GM12878 (cell line): Measurements from ENCODE around the gene AP1AR. TPM values are rescaled to one million over a fixed set of nuclear protein-coding genes. Genes with fewer than 3 reads are reported as not detected.
A peak's percentile ranks its signal among the peaks of the same experiment; 100 is the strongest.

Experiments used
- ATAC-seq: fragments of 200-7000 bp; cut with Tn5 transposase; 3 replicates; pipeline ENCODE4 v1.9.1; 2020; ENCODE audit warnings: mild to moderate bottlenecking, moderate library complexity
- BruUV-seq: library from RNA; stranded (reverse); fragments of 400-500 nt; replicated peaks from 2 replicates; lab custom pipeline; 2021; lab: Mats Ljungman, UMichigan
- CTCF ChIA-PET: fragments of 300-600 bp; sonication (Branson Sonifier 250); formaldehyde crosslinking; extraction: SDS; loops from one replicate; lab custom pipeline; 2021; ENCODE audit warnings: inconsistent platforms; lab: Yijun Ruan, JAX
- POLR2A ChIA-PET: fragments of 350-600 bp; formaldehyde crosslinking; extraction: SDS; loops from one replicate; lab custom pipeline; 2021; ENCODE audit warnings: inconsistent platforms; lab: Charles Lee
- RAD21 ChIA-PET: fragments of 300-600 bp; sonication (Branson Sonifier 250); formaldehyde crosslinking; loops from one replicate; lab custom pipeline; 2023; ENCODE audit warnings: antibody characterized with exemption; ENCODE audit not compliant: unreplicated experiment; lab: Charles Lee
- SMC1A ChIA-PET: fragments of 300-600 bp; sonication (Branson Sonifier 250); formaldehyde crosslinking; loops from one replicate; lab custom pipeline; 2023; ENCODE audit not compliant: unreplicated experiment, uncharacterized antibody; lab: Charles Lee
- DNase-seq: peaks from one replicate; pipeline ENCODE4 v3.0.0-alpha.2; 2011; ENCODE audit warnings: low read depth, low spot score
- FAIRE-seq: peaks from 3 replicates; lab custom pipeline; 2011; peaks lifted over from hg19 to GRCh38; lab: Jason Lieb, UNC
- H2AFZ ChIP-seq: 2 replicates; pipeline ENCODE4 v1.6.0; 2011; ENCODE audit warnings: low read depth, low read length, control low read depth; ENCODE audit not compliant: control insufficient read depth
- H3K27ac ChIP-seq: 2 replicates; pipeline ENCODE4 v1.5.1; 2011; ENCODE audit warnings: control low read depth; ENCODE audit not compliant: control insufficient read depth, insufficient read depth
- H3K27me3 ChIP-seq, 2 experiments: replicated peaks in 1 of 2; 2 replicates each; pipeline versions ENCODE4 v1.6.0 to v1.6.1; 2011; ENCODE audit warnings: low read length in 1 of 2; ENCODE audit not compliant: control insufficient read depth in 2 of 2, insufficient read depth in 2 of 2
- H3K36me3 ChIP-seq, 2 experiments: 2 replicates each; pipeline ENCODE4 v1.5.1; 2011; ENCODE audit warnings: low read length in 1 of 2; ENCODE audit not compliant: control insufficient read depth in 2 of 2, insufficient read depth in 2 of 2
- H3K4me1 ChIP-seq: 2 replicates; pipeline ENCODE4 v1.6.1; 2011; ENCODE audit warnings: mild to moderate bottlenecking, low read length, moderate library complexity, mixed read lengths; ENCODE audit not compliant: control insufficient read depth, insufficient read depth
- H3K4me2 ChIP-seq: 2 replicates; pipeline ENCODE4 v1.6.0; 2011; ENCODE audit warnings: control low read depth; ENCODE audit not compliant: control insufficient read depth, insufficient read depth
- H3K4me3 ChIP-seq: fragments of 200-600 bp; sonication (generic); 2 replicates; pipeline ENCODE4 v1.5.1; 2016
- H3K79me2 ChIP-seq: 2 replicates; pipeline ENCODE4 v1.6.0; 2011; ENCODE audit warnings: low read length; ENCODE audit not compliant: control insufficient read depth, insufficient read depth
- H3K9ac ChIP-seq: 2 replicates; pipeline ENCODE4 v1.8.0; 2011; ENCODE audit warnings: low read length, control low read depth, mixed read lengths; ENCODE audit not compliant: control insufficient read depth, insufficient read depth
- H3K9me3 ChIP-seq: replicated peaks from 3 replicates; pipeline ENCODE4 v1.5.1; 2011; ENCODE audit warnings: mild to moderate bottlenecking, low read length; ENCODE audit not compliant: control insufficient read depth, insufficient read depth
- H4K20me1 ChIP-seq: 2 replicates; pipeline ENCODE4 v1.6.0; 2011; ENCODE audit not compliant: control insufficient read depth, insufficient read depth
- BCL11A ChIP-seq: IDR thresholded peaks from 2 replicates; pipeline ENCODE4 v1.6.1; 2011; ENCODE audit warnings: low read depth, low read length
- CBX5 ChIP-seq: sonication (generic); IDR thresholded peaks from 2 replicates; pipeline ENCODE4 v1.6.1; 2016; ENCODE audit warnings: low read depth, moderate library complexity, mild to moderate bottlenecking, inconsistent platforms
- CREB1 ChIP-seq: IDR thresholded peaks from 2 replicates; pipeline ENCODE4 v1.6.1; 2012; ENCODE audit warnings: low read depth, mild to moderate bottlenecking, inconsistent platforms
- CREM ChIP-seq: IDR thresholded peaks from 2 replicates; pipeline ENCODE4 v1.6.1; 2014; ENCODE audit warnings: antibody characterized with exemption, low read depth
- EP300 ChIP-seq, 2 experiments: fragments of 150-350 bp in 1 of 2; IDR thresholded peaks; 2 replicates each; pipeline ENCODE4 v1.6.1; 2011 to 2012; ENCODE audit warnings: low read depth in 2 of 2, low read length in 2 of 2, borderline replicate concordance in 1 of 2, improper control_type of control experiment in 1 of 2, inconsistent platforms in 1 of 2; ENCODE audit not compliant: control insufficient read depth in 1 of 2
- IKZF2 ChIP-seq, 2 experiments: fragments of 450-650 bp; IDR thresholded peaks; 2 replicates each; pipeline ENCODE4 v1.6.1; 2017; ENCODE audit warnings: mild to moderate bottlenecking in 2 of 2, moderate library complexity in 2 of 2
- JUNB ChIP-seq: IDR thresholded peaks from 2 replicates; pipeline ENCODE4 v1.6.1; 2016; ENCODE audit warnings: antibody characterized with exemption, mild to moderate bottlenecking
- LARP7 ChIP-seq: fragments of 450-650 bp; IDR thresholded peaks from 2 replicates; pipeline ENCODE4 v1.6.1; 2017; ENCODE audit warnings: mild to moderate bottlenecking
- NBN ChIP-seq: fragments of 450-650 bp; IDR thresholded peaks from 2 replicates; pipeline ENCODE4 v1.6.1; 2016
- RUNX3 ChIP-seq: IDR thresholded peaks from 2 replicates; pipeline ENCODE4 v1.6.1; 2012; ENCODE audit warnings: low read length, inconsistent platforms
- SIN3A ChIP-seq: IDR thresholded peaks from 2 replicates; pipeline ENCODE4 v1.6.1; 2012; ENCODE audit warnings: low read depth, low read length, improper control_type of control experiment
- SP1 ChIP-seq: IDR thresholded peaks from one replicate; pipeline ENCODE4 v1.6.1; 2011; ENCODE audit warnings: low read depth, low read length
- TBL1XR1 ChIP-seq: IDR thresholded peaks from 2 replicates; pipeline ENCODE4 v1.6.1; 2012; ENCODE audit warnings: low read depth, low read length, improper control_type of control experiment
- ZNF24 ChIP-seq: fragments of 450-650 bp; IDR thresholded peaks from 2 replicates; pipeline ENCODE4 v1.6.1; 2017; ENCODE audit warnings: antibody characterized with exemption, mild to moderate bottlenecking
- WGBS: methylation state at CpG from one replicate; pipeline ENCODE4 v1.1.6; 2016; ENCODE audit warnings: low lambda C conversion rate; ENCODE audit not compliant: insufficient replicate concordance, insufficient coverage; ENCODE audit errors: missing lambda C conversion rate; 5-methylcytosine and 5-hydroxymethylcytosine counted together
- in situ Hi-C: fragments of 300-500 bp; cut with MboI; formaldehyde crosslinking; loops from 9 replicates; pipeline ENCODE4 v1.14.3; 2018; ENCODE audit warnings: mixed read lengths
- intact Hi-C: fragments of 100-400 bp; cut with micrococcal nuclease; formaldehyde crosslinking; loops from one replicate; pipeline ENCODE4 v1.14.2; 2022; ENCODE audit not compliant: unreplicated experiment
- polyA plus RNA-seq, 11 experiments: library from polyadenylated mRNA; depleted of rRNA in 4 of 11; unstranded in 6 of 11; stranded (reverse) in 5 of 11; fragments of >200 nt; fragmentation: Nextera tagmentation in 4 of 11; fragmentation: Illumina TruSeq in 1 of 11; extraction: Ambion mirVana in 4 of 11; extraction: Trizol in 1 of 11; gene quantifications; 1 replicate in 1 of 11; 2 replicates in 10 of 11; pipeline versions ENCODE4 v1.2.1 to v1.2.3, GENCODE V29; 2011 to 2016; ENCODE audit warnings: inconsistent platforms in 2 of 11, missing spikeins in 2 of 11, low read depth in 1 of 11
- total RNA-seq, 4 experiments: library from RNA; depleted of rRNA in 3 of 4; stranded (reverse); fragments of >200 nt in 3 of 4; fragmentation: Illumina TruSeq in 1 of 4; extraction: Trizol in 1 of 4; gene quantifications; 2 replicates each; pipeline versions ENCODE4 v1.2.1 to v1.2.3, GENCODE V29; 2013 to 2021
- TF ChIP-seq, protein P1 (sequence below): IDR thresholded peaks from 2 replicates; pipeline ENCODE4 v1.6.1; 2012; ENCODE audit warnings: low read length, inconsistent platforms
- TF ChIP-seq, protein P2 (sequence below): fragments of 450-650 bp; IDR thresholded peaks from 2 replicates; pipeline ENCODE4 v1.6.1; 2018; ENCODE audit warnings: borderline replicate concordance, mild to moderate bottlenecking; ENCODE audit not compliant: partially characterized antibody
- TF ChIP-seq, protein P3 (sequence below): fragments of 450-650 bp; IDR thresholded peaks from 2 replicates; pipeline ENCODE4 v1.6.1; 2017; ENCODE audit warnings: antibody characterized with exemption, mild to moderate bottlenecking, moderate library complexity

Gene AP1AR
- total and polyA plus RNA-seq, 10 of the 15 experiments (the other 5 are each of a cell fraction or from before 2014, with no cell fraction given) = 5.6 to 29.1 (median 16.3) TPM

DNA sequence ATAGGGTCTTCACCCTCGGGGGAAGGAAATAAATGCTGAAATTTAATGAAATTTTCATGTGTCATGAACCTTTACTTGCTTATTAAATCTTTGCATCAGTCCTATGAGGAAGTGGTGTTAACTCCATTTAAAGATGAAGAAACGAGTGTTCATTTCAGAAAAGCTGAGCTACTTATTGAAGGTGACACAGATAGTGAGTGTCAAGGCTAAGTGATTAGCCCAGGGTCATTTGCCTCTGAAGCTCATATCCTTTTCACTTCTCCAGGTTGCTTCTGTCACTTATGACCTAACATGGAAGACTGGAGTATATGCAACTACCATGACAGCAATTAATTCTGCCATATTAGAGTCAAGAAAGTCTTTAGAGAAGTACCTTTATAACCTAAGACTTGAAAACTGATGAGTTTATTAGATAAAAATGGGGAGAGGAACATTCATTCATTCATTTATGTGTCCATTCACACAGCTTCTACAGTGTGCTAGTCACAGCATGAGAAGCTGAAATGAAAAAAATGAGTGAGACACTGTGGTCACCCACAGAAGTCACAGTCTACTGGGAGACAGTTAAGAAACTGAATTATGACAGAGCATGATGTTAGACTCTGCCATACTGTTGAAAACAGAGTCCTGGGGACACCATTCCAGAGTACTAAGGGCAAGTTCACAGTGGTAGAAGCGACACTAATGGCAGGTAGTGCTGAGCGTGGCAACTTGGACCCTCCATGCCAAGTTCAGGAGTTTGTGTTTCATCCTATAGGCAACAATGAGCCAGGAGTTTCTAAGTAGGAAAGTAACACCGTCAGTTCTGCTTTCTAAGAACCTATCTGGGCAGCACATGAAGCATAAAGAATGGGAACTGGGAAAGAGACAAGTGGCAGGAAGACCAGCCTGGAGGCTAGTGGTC, 86.9 kb downstream of the AP1AR start:
- peak overlapping the region; percentile 73 for H2AFZ ChIP-seq
- ChIA-PET CTCF (interaction anchor here (1.0 to 4.1 kb wide), 12 partner anchors 9 to 286 kb away, joined by 3 to 27 read pairs (median 6); partner anchors contain the start of genes ALPK1 and TIFA), POLR2A (interaction anchor here (0.7 to 2.2 kb wide), 13 partner anchors 9 to 198 kb away, joined by 3 to 14 read pairs (median 4); partner anchors contain the start of genes ALPK1, NEUROG2 and TIFA), RAD21 (interaction anchor here (0.6 to 6.8 kb wide), 14 partner anchors 9 to 355 kb away, joined by 3 to 151 read pairs (median 4); partner anchors contain the start of genes ALPK1, NEUROG2 and TIFA), SMC1A (interaction anchor here (1.1 to 9.6 kb wide), 11 partner anchors 9 to 219 kb away, joined by 4 to 247 read pairs (median 11); partner anchors contain the start of genes ALPK1 and TIFA)
- BruUV-seq = no TSS peak
- H3K4me2 ChIP-seq = peak overlapping the region; percentile 95
- peak overlapping the region; percentile 27 for H3K4me3 ChIP-seq
- FAIRE-seq = peak; percentile 78
- H3K27ac ChIP-seq = peak overlapping the region; percentile 95
- 1% methylated on average over 5 of the region's 5 CpGs for WGBS
- peak; percentile 70 for DNase-seq
- peak; percentile 93 for ATAC-seq
- H3K9me3 ChIP-seq = no peaks in the 10 kb centered on the region; the same call in 2 of the 3 replicates
- H3K27me3 ChIP-seq = no peaks in the 10 kb centered on the region
- peak overlapping the region; percentile 65 for H3K9ac ChIP-seq
- intact Hi-C loops (loop anchor here (1.0 to 5.0 kb wide), 2 partner anchors 30 to 86 kb away; partner anchors contain the start of gene AP1AR), in situ Hi-C loops (no loop called here)
- H3K4me1 ChIP-seq = peaks cover 41% of the 10 kb centered on the region
- no peaks in the 10 kb centered on the region for H4K20me1 ChIP-seq
- H3K79me2 ChIP-seq = peaks cover 19% of the 10 kb centered on the region
- no peaks in the 10 kb centered on the region for H3K36me3 ChIP-seq
- peak; percentile 67; the same call in 1 of the 2 replicates for TF ChIP-seq CBX5
- no peak for TF ChIP-seq LARP7
- TF ChIP-seq TBL1XR1 = no peak
- TF ChIP-seq SP1 = no peak
- 0 out of 2 replicates have a peak, but pooled peaks have one; percentile 54 for TF ChIP-seq NBN
- TF ChIP-seq RUNX3 = peak; percentile 95
- peak; percentile 97 for TF ChIP-seq ZNF24
- peak in 1 of 2 experiments; percentile 55; a peak in 1 of 4 replicates for TF ChIP-seq EP300 (IDR thresholded peaks at IDR 0.05; ENCODE audit: borderline replicate concordance in 1 of 2, control insufficient read depth in 1 of 2, low read depth in 2 of 2, low read length in 2 of 2)
- TF ChIP-seq CREM = no peak
- 0 out of 2 replicates have a peak, but pooled peaks have one; percentile 3 for TF ChIP-seq BCL11A
- no peak for TF ChIP-seq SIN3A
- TF ChIP-seq, protein P1, sequence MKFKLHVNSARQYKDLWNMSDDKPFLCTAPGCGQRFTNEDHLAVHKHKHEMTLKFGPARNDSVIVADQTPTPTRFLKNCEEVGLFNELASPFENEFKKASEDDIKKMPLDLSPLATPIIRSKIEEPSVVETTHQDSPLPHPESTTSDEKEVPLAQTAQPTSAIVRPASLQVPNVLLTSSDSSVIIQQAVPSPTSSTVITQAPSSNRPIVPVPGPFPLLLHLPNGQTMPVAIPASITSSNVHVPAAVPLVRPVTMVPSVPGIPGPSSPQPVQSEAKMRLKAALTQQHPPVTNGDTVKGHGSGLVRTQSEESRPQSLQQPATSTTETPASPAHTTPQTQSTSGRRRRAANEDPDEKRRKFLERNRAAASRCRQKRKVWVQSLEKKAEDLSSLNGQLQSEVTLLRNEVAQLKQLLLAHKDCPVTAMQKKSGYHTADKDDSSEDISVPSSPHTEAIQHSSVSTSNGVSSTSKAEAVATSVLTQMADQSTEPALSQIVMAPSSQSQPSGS = peak; percentile 83
- TF ChIP-seq, protein P2, sequence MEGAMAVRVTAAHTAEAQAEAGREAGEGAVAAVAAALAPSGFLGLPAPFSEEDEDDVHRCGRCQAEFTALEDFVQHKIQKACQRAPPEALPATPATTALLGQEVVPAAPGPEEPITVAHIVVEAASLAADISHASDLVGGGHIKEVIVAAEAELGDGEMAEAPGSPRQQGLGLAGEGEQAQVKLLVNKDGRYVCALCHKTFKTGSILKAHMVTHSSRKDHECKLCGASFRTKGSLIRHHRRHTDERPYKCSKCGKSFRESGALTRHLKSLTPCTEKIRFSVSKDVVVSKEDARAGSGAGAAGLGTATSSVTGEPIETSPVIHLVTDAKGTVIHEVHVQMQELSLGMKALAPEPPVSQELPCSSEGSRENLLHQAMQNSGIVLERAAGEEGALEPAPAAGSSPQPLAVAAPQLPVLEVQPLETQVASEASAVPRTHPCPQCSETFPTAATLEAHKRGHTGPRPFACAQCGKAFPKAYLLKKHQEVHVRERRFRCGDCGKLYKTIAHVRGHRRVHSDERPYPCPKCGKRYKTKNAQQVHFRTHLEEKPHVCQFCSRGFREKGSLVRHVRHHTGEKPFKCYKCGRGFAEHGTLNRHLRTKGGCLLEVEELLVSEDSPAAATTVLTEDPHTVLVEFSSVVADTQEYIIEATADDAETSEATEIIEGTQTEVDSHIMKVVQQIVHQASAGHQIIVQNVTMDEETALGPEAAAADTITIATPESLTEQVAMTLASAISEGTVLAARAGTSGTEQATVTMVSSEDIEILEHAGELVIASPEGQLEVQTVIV = no peak
- TF ChIP-seq, protein P3, sequence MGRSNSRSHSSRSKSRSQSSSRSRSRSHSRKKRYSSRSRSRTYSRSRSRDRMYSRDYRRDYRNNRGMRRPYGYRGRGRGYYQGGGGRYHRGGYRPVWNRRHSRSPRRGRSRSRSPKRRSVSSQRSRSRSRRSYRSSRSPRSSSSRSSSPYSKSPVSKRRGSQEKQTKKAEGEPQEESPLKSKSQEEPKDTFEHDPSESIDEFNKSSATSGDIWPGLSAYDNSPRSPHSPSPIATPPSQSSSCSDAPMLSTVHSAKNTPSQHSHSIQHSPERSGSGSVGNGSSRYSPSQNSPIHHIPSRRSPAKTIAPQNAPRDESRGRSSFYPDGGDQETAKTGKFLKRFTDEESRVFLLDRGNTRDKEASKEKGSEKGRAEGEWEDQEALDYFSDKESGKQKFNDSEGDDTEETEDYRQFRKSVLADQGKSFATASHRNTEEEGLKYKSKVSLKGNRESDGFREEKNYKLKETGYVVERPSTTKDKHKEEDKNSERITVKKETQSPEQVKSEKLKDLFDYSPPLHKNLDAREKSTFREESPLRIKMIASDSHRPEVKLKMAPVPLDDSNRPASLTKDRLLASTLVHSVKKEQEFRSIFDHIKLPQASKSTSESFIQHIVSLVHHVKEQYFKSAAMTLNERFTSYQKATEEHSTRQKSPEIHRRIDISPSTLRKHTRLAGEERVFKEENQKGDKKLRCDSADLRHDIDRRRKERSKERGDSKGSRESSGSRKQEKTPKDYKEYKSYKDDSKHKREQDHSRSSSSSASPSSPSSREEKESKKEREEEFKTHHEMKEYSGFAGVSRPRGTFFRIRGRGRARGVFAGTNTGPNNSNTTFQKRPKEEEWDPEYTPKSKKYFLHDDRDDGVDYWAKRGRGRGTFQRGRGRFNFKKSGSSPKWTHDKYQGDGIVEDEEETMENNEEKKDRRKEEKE = no peak
- TF ChIP-seq CREB1 = peak; percentile 82
- peak; percentile 75 to 80 for TF ChIP-seq IKZF2 (IDR thresholded peaks at IDR 0.05)
- TF ChIP-seq JUNB = peak; percentile 19
